ENCODE measurements around the gene CCNQ. TPM values are rescaled to one million over a fixed set of nuclear protein-coding genes. Genes with fewer than 3 reads are reported as not detected.

The CCNQ gene
- total and polyA plus RNA-seq, 2 of the 8 experiments (the other 6 are each of a cell fraction or from before 2014, with no cell fraction given): 16.6 to 32.1 TPM

DNA sequence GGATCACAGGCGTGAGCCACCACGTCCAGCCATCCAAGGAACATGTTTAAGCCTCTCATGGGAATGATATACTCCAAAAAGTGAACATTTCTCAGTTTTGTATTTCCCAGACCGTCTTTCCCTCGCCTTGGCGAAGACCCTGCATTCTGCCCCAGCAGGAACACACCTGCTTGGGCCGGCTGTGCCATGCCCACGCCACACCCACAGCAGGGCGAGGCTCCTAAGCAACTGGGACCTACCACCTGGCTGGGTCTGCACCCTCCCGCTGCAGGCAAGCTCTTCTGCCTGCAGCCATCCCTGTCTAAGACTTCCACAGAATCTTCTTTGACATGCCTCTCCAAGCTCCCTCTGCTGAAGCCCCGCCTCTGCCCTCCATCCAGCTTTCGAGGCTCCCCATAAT is 3.6 kb downstream of the CCNQ start (continued):
- TF ChIP-seq, protein P1, sequence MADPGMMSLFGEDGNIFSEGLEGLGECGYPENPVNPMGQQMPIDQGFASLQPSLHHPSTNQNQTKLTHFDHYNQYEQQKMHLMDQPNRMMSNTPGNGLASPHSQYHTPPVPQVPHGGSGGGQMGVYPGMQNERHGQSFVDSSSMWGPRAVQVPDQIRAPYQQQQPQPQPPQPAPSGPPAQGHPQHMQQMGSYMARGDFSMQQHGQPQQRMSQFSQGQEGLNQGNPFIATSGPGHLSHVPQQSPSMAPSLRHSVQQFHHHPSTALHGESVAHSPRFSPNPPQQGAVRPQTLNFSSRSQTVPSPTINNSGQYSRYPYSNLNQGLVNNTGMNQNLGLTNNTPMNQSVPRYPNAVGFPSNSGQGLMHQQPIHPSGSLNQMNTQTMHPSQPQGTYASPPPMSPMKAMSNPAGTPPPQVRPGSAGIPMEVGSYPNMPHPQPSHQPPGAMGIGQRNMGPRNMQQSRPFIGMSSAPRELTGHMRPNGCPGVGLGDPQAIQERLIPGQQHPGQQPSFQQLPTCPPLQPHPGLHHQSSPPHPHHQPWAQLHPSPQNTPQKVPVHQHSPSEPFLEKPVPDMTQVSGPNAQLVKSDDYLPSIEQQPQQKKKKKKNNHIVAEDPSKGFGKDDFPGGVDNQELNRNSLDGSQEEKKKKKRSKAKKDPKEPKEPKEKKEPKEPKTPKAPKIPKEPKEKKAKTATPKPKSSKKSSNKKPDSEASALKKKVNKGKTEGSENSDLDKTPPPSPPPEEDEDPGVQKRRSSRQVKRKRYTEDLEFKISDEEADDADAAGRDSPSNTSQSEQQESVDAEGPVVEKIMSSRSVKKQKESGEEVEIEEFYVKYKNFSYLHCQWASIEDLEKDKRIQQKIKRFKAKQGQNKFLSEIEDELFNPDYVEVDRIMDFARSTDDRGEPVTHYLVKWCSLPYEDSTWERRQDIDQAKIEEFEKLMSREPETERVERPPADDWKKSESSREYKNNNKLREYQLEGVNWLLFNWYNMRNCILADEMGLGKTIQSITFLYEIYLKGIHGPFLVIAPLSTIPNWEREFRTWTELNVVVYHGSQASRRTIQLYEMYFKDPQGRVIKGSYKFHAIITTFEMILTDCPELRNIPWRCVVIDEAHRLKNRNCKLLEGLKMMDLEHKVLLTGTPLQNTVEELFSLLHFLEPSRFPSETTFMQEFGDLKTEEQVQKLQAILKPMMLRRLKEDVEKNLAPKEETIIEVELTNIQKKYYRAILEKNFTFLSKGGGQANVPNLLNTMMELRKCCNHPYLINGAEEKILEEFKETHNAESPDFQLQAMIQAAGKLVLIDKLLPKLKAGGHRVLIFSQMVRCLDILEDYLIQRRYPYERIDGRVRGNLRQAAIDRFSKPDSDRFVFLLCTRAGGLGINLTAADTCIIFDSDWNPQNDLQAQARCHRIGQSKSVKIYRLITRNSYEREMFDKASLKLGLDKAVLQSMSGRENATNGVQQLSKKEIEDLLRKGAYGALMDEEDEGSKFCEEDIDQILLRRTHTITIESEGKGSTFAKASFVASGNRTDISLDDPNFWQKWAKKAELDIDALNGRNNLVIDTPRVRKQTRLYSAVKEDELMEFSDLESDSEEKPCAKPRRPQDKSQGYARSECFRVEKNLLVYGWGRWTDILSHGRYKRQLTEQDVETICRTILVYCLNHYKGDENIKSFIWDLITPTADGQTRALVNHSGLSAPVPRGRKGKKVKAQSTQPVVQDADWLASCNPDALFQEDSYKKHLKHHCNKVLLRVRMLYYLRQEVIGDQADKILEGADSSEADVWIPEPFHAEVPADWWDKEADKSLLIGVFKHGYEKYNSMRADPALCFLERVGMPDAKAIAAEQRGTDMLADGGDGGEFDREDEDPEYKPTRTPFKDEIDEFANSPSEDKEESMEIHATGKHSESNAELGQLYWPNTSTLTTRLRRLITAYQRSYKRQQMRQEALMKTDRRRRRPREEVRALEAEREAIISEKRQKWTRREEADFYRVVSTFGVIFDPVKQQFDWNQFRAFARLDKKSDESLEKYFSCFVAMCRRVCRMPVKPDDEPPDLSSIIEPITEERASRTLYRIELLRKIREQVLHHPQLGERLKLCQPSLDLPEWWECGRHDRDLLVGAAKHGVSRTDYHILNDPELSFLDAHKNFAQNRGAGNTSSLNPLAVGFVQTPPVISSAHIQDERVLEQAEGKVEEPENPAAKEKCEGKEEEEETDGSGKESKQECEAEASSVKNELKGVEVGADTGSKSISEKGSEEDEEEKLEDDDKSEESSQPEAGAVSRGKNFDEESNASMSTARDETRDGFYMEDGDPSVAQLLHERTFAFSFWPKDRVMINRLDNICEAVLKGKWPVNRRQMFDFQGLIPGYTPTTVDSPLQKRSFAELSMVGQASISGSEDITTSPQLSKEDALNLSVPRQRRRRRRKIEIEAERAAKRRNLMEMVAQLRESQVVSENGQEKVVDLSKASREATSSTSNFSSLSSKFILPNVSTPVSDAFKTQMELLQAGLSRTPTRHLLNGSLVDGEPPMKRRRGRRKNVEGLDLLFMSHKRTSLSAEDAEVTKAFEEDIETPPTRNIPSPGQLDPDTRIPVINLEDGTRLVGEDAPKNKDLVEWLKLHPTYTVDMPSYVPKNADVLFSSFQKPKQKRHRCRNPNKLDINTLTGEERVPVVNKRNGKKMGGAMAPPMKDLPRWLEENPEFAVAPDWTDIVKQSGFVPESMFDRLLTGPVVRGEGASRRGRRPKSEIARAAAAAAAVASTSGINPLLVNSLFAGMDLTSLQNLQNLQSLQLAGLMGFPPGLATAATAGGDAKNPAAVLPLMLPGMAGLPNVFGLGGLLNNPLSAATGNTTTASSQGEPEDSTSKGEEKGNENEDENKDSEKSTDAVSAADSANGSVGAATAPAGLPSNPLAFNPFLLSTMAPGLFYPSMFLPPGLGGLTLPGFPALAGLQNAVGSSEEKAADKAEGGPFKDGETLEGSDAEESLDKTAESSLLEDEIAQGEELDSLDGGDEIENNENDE (IDR thresholded peaks at IDR 0.05; ENCODE audit: insufficient replicate concordance, low read length): no peak
- TF ChIP-seq, protein P2, sequence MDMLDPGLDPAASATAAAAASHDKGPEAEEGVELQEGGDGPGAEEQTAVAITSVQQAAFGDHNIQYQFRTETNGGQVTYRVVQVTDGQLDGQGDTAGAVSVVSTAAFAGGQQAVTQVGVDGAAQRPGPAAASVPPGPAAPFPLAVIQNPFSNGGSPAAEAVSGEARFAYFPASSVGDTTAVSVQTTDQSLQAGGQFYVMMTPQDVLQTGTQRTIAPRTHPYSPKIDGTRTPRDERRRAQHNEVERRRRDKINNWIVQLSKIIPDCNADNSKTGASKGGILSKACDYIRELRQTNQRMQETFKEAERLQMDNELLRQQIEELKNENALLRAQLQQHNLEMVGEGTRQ (IDR thresholded peaks at IDR 0.05; ENCODE audit: low read length): no peak
- TF ChIP-seq HDAC2 (IDR thresholded peaks at IDR 0.05; ENCODE audit: borderline replicate concordance in 1 of 2, low read depth in 2 of 2, low read length in 2 of 2) (no peak), PHF8 (conservative IDR thresholded peaks at IDR 0.05; ENCODE audit: low read depth, low read length) (no peak), SP1 (IDR thresholded peaks at IDR 0.05; ENCODE audit: low read depth, low read length) (no peak), MAFK (IDR thresholded peaks at IDR 0.05; ENCODE audit: low read depth, low read length) (no peak), SAP30 (IDR thresholded peaks at IDR 0.05; ENCODE audit: insufficient read depth, insufficient replicate concordance, low read length) (no peak), RBBP5 (IDR thresholded peaks at IDR 0.05; ENCODE audit: borderline replicate concordance, low read depth, low read length) (no peak), CBX5 (IDR thresholded peaks at IDR 0.05; ENCODE audit: low read depth, low read length) (no peak), BCL11A (IDR thresholded peaks at IDR 0.05; ENCODE audit: low read depth in 2 of 2, low read length in 2 of 2) (no peak)

All from H1 (cell line).